ENCODE results near the gene MARCHF2.

MARCHF2 gene

DNA sequence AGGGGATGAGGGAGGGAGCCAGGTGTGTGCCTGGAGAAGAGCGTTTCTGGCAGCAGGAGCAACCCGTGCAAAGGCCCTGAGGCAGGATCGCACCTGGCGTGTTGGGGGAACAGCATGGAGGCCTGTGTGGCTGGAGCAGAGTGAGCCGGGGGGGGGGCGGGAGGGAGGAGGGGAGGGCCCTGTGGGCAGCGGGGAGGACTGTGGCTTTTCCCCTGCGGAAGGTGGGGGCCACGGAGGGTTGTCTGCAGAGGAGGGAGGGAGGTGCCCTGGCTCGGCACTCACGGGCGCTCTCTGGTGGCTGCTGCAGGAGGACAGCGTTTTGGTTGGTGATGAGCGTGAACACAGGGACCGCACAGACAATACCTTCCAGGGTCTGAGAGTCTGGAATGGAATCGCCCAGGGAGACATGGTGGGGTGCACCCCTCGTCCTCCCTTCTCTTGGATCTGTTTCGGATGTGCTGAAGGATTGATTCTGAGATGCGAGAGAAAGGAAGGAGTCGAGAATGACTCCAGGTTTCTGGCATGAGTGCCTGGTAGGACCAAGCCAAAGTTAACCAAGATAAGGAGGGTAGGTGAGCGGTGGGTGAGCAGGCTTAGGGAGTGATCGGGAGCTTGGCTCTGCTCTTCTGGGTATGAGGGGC lies 16.4 kb upstream of the MARCHF2 start (continued):
- TF ChIP-seq ZNF366 (tag by site-specific recombination; conservative IDR thresholded peaks at IDR 0.05): peak; percentile 46
- TF ChIP-seq ZNF514 (tag by site-specific recombination; IDR thresholded peaks at IDR 0.05): no peak
- no peak for TF ChIP-seq ZNF670 (tag by site-specific recombination; IDR thresholded peaks at IDR 0.05; ENCODE audit: low read depth)
- TF ChIP-seq GLI4 (tag by site-specific recombination; IDR thresholded peaks at IDR 0.05): no peak
- no peak for TF ChIP-seq RBAK (tag by site-specific recombination; IDR thresholded peaks at IDR 0.05)
- TF ChIP-seq ZNF768 (tag by site-specific recombination; IDR thresholded peaks at IDR 0.05): no peak
- TF ChIP-seq ZNF266 (tag by site-specific recombination; IDR thresholded peaks at IDR 0.05; ENCODE audit: low read depth): no peak
- no peak for TF ChIP-seq ZNF175 (tag by site-specific recombination; IDR thresholded peaks at IDR 0.05)
- TF ChIP-seq ZNF610 (tag by site-specific recombination; IDR thresholded peaks at IDR 0.05; ENCODE audit: borderline replicate concordance): no peak
- no peak for TF ChIP-seq ZNF19 (tag by site-specific recombination; IDR thresholded peaks at IDR 0.05; ENCODE audit: low read depth)
- TF ChIP-seq, protein P1, sequence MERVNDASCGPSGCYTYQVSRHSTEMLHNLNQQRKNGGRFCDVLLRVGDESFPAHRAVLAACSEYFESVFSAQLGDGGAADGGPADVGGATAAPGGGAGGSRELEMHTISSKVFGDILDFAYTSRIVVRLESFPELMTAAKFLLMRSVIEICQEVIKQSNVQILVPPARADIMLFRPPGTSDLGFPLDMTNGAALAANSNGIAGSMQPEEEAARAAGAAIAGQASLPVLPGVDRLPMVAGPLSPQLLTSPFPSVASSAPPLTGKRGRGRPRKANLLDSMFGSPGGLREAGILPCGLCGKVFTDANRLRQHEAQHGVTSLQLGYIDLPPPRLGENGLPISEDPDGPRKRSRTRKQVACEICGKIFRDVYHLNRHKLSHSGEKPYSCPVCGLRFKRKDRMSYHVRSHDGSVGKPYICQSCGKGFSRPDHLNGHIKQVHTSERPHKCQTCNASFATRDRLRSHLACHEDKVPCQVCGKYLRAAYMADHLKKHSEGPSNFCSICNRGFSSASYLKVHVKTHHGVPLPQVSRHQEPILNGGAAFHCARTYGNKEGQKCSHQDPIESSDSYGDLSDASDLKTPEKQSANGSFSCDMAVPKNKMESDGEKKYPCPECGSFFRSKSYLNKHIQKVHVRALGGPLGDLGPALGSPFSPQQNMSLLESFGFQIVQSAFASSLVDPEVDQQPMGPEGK (tag by site-specific recombination; IDR thresholded peaks at IDR 0.05): peak; percentile 71
- no peak for TF ChIP-seq BCL11A (tag by site-specific recombination; IDR thresholded peaks at IDR 0.05; ENCODE audit: low read depth)
- no peak for TF ChIP-seq ZNF585B (tag by site-specific recombination; IDR thresholded peaks at IDR 0.05)
- peak; percentile 19; the same call in 1 of the 2 replicates for TF ChIP-seq KLF7 (tag by site-specific recombination; IDR thresholded peaks at IDR 0.05; ENCODE audit: borderline replicate concordance)
- no peak for TF ChIP-seq ZNF354C (tag by site-specific recombination; IDR thresholded peaks at IDR 0.05; ENCODE audit: borderline replicate concordance, low read depth)
- no peak for TF ChIP-seq ZSCAN16 (tag by site-specific recombination; IDR thresholded peaks at IDR 0.05)
- no peak for TF ChIP-seq ZXDB (tag by site-specific recombination; IDR thresholded peaks at IDR 0.05)
- TF ChIP-seq ZNF626 (tag by site-specific recombination; IDR thresholded peaks at IDR 0.05): no peak
- TF ChIP-seq IKZF3 (tag by site-specific recombination; IDR thresholded peaks at IDR 0.05): no peak
- TF ChIP-seq TRIM28 (IDR thresholded peaks at IDR 0.05; ENCODE audit: borderline replicate concordance, low read length): no peak
- TF ChIP-seq, protein P2, sequence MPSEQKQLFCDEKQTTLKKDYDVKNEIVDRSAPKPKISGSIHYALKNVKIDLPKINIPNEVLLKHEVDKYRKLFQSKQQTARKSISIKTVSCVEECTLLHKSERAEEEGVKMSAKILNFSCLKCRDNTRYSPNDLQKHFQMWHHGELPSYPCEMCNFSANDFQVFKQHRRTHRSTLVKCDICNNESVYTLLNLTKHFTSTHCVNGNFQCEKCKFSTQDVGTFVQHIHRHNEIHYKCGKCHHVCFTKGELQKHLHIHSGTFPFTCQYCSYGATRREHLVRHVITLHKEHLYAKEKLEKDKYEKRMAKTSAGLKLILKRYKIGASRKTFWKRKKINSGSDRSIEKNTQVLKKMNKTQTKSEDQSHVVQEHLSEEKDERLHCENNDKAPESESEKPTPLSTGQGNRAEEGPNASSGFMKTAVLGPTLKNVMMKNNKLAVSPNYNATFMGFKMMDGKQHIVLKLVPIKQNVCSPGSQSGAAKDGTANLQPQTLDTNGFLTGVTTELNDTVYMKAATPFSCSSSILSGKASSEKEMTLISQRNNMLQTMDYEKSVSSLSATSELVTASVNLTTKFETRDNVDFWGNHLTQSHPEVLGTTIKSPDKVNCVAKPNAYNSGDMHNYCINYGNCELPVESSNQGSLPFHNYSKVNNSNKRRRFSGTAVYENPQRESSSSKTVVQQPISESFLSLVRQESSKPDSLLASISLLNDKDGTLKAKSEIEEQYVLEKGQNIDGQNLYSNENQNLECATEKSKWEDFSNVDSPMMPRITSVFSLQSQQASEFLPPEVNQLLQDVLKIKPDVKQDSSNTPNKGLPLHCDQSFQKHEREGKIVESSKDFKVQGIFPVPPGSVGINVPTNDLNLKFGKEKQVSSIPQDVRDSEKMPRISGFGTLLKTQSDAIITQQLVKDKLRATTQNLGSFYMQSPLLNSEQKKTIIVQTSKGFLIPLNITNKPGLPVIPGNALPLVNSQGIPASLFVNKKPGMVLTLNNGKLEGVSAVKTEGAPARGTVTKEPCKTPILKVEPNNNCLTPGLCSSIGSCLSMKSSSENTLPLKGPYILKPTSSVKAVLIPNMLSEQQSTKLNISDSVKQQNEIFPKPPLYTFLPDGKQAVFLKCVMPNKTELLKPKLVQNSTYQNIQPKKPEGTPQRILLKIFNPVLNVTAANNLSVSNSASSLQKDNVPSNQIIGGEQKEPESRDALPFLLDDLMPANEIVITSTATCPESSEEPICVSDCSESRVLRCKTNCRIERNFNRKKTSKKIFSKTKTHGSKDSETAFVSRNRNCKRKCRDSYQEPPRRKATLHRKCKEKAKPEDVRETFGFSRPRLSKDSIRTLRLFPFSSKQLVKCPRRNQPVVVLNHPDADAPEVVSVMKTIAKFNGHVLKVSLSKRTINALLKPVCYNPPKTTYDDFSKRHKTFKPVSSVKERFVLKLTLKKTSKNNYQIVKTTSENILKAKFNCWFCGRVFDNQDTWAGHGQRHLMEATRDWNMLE (tag by site-specific recombination; conservative IDR thresholded peaks at IDR 0.05; ENCODE audit: low read depth): no peak
- no peak for TF ChIP-seq SETDB1 (IDR thresholded peaks at IDR 0.05; ENCODE audit: insufficient read length, low read length)
- TF ChIP-seq ZNF555 (tag by site-specific recombination; conservative IDR thresholded peaks at IDR 0.05): no peak
- TF ChIP-seq KLF10 (tag by site-specific recombination; IDR thresholded peaks at IDR 0.05): no peak
- TF ChIP-seq, protein P3, sequence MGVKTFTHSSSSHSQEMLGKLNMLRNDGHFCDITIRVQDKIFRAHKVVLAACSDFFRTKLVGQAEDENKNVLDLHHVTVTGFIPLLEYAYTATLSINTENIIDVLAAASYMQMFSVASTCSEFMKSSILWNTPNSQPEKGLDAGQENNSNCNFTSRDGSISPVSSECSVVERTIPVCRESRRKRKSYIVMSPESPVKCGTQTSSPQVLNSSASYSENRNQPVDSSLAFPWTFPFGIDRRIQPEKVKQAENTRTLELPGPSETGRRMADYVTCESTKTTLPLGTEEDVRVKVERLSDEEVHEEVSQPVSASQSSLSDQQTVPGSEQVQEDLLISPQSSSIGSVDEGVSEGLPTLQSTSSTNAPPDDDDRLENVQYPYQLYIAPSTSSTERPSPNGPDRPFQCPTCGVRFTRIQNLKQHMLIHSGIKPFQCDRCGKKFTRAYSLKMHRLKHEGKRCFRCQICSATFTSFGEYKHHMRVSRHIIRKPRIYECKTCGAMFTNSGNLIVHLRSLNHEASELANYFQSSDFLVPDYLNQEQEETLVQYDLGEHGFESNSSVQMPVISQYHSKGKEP (tag by site-specific recombination; IDR thresholded peaks at IDR 0.05): no peak
- TF ChIP-seq OSR2 (tag by site-specific recombination; IDR thresholded peaks at IDR 0.05): no peak
- TF ChIP-seq SP7 (tag by site-specific recombination; IDR thresholded peaks at IDR 0.05): peak; percentile 55; the same call in 1 of the 2 replicates
- TF ChIP-seq, protein P4, sequence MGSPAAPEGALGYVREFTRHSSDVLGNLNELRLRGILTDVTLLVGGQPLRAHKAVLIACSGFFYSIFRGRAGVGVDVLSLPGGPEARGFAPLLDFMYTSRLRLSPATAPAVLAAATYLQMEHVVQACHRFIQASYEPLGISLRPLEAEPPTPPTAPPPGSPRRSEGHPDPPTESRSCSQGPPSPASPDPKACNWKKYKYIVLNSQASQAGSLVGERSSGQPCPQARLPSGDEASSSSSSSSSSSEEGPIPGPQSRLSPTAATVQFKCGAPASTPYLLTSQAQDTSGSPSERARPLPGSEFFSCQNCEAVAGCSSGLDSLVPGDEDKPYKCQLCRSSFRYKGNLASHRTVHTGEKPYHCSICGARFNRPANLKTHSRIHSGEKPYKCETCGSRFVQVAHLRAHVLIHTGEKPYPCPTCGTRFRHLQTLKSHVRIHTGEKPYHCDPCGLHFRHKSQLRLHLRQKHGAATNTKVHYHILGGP (tag by site-specific recombination; IDR thresholded peaks at IDR 0.05): no peak
- TF ChIP-seq ZNF596 (tag by site-specific recombination; IDR thresholded peaks at IDR 0.05): no peak
- TF ChIP-seq ZNF621 (tag by site-specific recombination; IDR thresholded peaks at IDR 0.05): no peak
